Neuronal stem cell (in vitro differentiated cells): ENCODE measurements around the gene NECTIN4.
A peak's percentile ranks its signal among the peaks of the same experiment; 100 is the strongest.

Source experiments
- DNase-seq: peaks from one replicate; pipeline ENCODE4 v3.0.0-alpha.2; 2013; ENCODE audit warnings: low spot score
- H2AFZ ChIP-seq: one replicate; pipeline ENCODE4 v1.6.1; 2013; ENCODE audit warnings: mild to moderate bottlenecking, low read length, inconsistent platforms
- H2AK5ac ChIP-seq: 2 replicates; pipeline ENCODE4 v1.6.1; 2013; ENCODE audit warnings: low read depth, mild to moderate bottlenecking, inconsistent platforms, low read length, moderate library complexity, mixed read lengths
- H2BK120ac ChIP-seq: 2 replicates; pipeline ENCODE4 v1.6.1; 2013; ENCODE audit warnings: low read depth, mild to moderate bottlenecking, inconsistent platforms, low read length, moderate library complexity, mixed read lengths
- H2BK12ac ChIP-seq: one replicate; pipeline ENCODE4 v1.6.1; 2013; ENCODE audit warnings: low read length, inconsistent platforms
- H2BK15ac ChIP-seq: 2 replicates; pipeline ENCODE4 v1.6.1; 2013; ENCODE audit warnings: mild to moderate bottlenecking, low read length, inconsistent platforms, mixed read lengths
- H2BK5ac ChIP-seq: one replicate; pipeline ENCODE4 v1.6.1; 2013; ENCODE audit warnings: inconsistent platforms, mild to moderate bottlenecking, low read length, moderate library complexity
- H3K14ac ChIP-seq: one replicate; pipeline ENCODE4 v1.6.1; 2013; ENCODE audit warnings: low read length, inconsistent platforms
- H3K18ac ChIP-seq: 2 replicates; pipeline ENCODE4 v1.6.1; 2013; ENCODE audit warnings: low read length, inconsistent platforms
- H3K23ac ChIP-seq: 2 replicates; pipeline ENCODE4 v1.6.1; 2013; ENCODE audit warnings: low read depth, mild to moderate bottlenecking, mixed read lengths, low read length, inconsistent platforms; ENCODE audit not compliant: poor library complexity
- H3K27ac ChIP-seq: replicated peaks from 3 replicates; pipeline ENCODE4 v1.5.1; 2013; ENCODE audit warnings: low read length, inconsistent platforms
- H3K27me3 ChIP-seq, 3 experiments: 2 replicates each; pipeline ENCODE4 v1.6.1; 2013; ENCODE audit warnings: low read length in 3 of 3, mild to moderate bottlenecking in 2 of 3, inconsistent platforms in 1 of 3, low read depth in 1 of 3, mixed read lengths in 1 of 3, moderate library complexity in 1 of 3; ENCODE audit not compliant: control insufficient read depth in 3 of 3, insufficient read depth in 3 of 3
- H3K36me3 ChIP-seq, 2 donors: replicated peaks in 1 of 2; 2 replicates each; pipeline ENCODE4 v1.6.1; 2013; ENCODE audit warnings: low read length in 2 of 2; ENCODE audit not compliant: control insufficient read depth in 2 of 2, insufficient read depth in 2 of 2
- H3K4ac ChIP-seq: 2 replicates; pipeline ENCODE4 v1.6.1; 2013; ENCODE audit warnings: inconsistent platforms, mild to moderate bottlenecking, low read length, moderate library complexity
- H3K4me1 ChIP-seq, 2 donors: 1 replicate in 1 of 2; 2 replicates in 1 of 2; pipeline ENCODE4 v1.6.1; 2013; ENCODE audit warnings: low read length in 2 of 2, low read depth in 1 of 2; ENCODE audit not compliant: control insufficient read depth in 2 of 2, insufficient read depth in 1 of 2
- H3K4me2 ChIP-seq: one replicate; pipeline ENCODE4 v1.6.1; 2013; ENCODE audit warnings: mild to moderate bottlenecking, low read length, inconsistent platforms; ENCODE audit not compliant: insufficient read depth, poor library complexity, severe bottlenecking
- H3K4me3 ChIP-seq, 2 donors: 2 replicates each; pipeline ENCODE4 v1.5.1; 2013; ENCODE audit warnings: low read length in 2 of 2, mild to moderate bottlenecking in 2 of 2, inconsistent platforms in 1 of 2, moderate library complexity in 1 of 2
- H3K79me1 ChIP-seq: one replicate; pipeline ENCODE4 v1.6.1; 2013; ENCODE audit warnings: low read depth, mild to moderate bottlenecking, inconsistent platforms, low read length, moderate library complexity
- H3K9ac ChIP-seq: one replicate; pipeline ENCODE4 v1.6.1; 2013; ENCODE audit warnings: mild to moderate bottlenecking, low read depth, low read length, inconsistent platforms; ENCODE audit not compliant: poor library complexity
- H3K9me3 ChIP-seq, 2 donors: replicated peaks in 1 of 2; 2 replicates each; pipeline versions ENCODE3 to v1.6.1; 2013; ENCODE audit warnings: low read length in 2 of 2, mild to moderate bottlenecking in 2 of 2, inconsistent platforms in 1 of 2, low read depth in 1 of 2, mixed read lengths in 1 of 2, moderate library complexity in 1 of 2; ENCODE audit not compliant: control insufficient read depth in 2 of 2, insufficient read depth in 1 of 2
- H4K8ac ChIP-seq: one replicate; pipeline ENCODE4 v1.6.1; 2013; ENCODE audit warnings: low read depth, mild to moderate bottlenecking, inconsistent platforms, low read length, moderate library complexity
- H4K91ac ChIP-seq: one replicate; pipeline ENCODE4 v1.6.1; 2013; ENCODE audit warnings: low read length, low read depth, mild to moderate bottlenecking, inconsistent platforms; ENCODE audit not compliant: poor library complexity
- WGBS, 2 donors: extraction: QIAGEN DNeasy Blood & Tissue Kit; methylation state at CpG; one replicate each; pipeline ENCODE4 v1.1.7; 2013; ENCODE audit warnings: missing lambda C conversion rate in 2 of 2, mixed read lengths in 1 of 2; ENCODE audit not compliant: insufficient read length in 2 of 2, insufficient replicate concordance in 1 of 2; ENCODE audit errors: extremely low coverage in 2 of 2; 5-methylcytosine and 5-hydroxymethylcytosine counted together

NECTIN4 gene

GRCh38 chr1:161086457-161086856 is 2.9 kb downstream of the NECTIN4 start:
- Histone ChIP-seq H3K14ac (no peak overlapping the region), H3K4me1 (peaks cover 0 to 2% of the 10 kb centered on the region in 2 donors), H3K23ac (no peak overlapping the region), H3K79me1 (no peaks in the 10 kb centered on the region), H2BK12ac (no peak overlapping the region), H2AFZ (no peak overlapping the region), H3K9me3 (no peaks in the 10 kb centered on the region), H3K4me2 (no peak overlapping the region), H3K9ac (no peak overlapping the region), H2AK5ac (peak overlapping the region; percentile 35), H4K91ac (no peak overlapping the region), H3K27me3 (peaks cover 0 to 47% (median 0%) of the 10 kb centered on the region in 3 experiments), H3K4ac (no peak overlapping the region), H3K4me3 (no peak overlapping the region), H2BK5ac (no peak overlapping the region), H2BK120ac (no peak overlapping the region), H3K18ac (no peak overlapping the region), H3K27ac (no peak overlapping the region), H4K8ac (no peak overlapping the region), H3K36me3 (no peaks in the 10 kb centered on the region), H2BK15ac (no peak overlapping the region)
- no peak for DNase-seq
- no CpG with 5 or more reads among the region's 4 CpGs for WGBS, 2 donors

GRCh38 chr1:161085165-161085564 is 4.2 kb downstream of the NECTIN4 start:
- Histone ChIP-seq H3K4me1 (peaks cover 3 to 6% of the 10 kb centered on the region in 2 donors), H3K4ac (no peak overlapping the region), H2AK5ac (no peak overlapping the region), H2BK15ac (no peak overlapping the region), H3K9ac (no peak overlapping the region), H2BK120ac (no peak overlapping the region), H3K36me3 (no peaks in the 10 kb centered on the region), H3K4me2 (no peak overlapping the region), H4K8ac (no peak overlapping the region), H3K4me3 (no peak overlapping the region), H2BK5ac (no peak overlapping the region), H3K27ac (no peak overlapping the region), H2AFZ (no peak overlapping the region), H3K14ac (no peak overlapping the region), H3K23ac (no peak overlapping the region), H3K18ac (no peak overlapping the region), H4K91ac (no peak overlapping the region), H3K9me3 (no peaks in the 10 kb centered on the region), H3K27me3 (peaks cover 0 to 39% (median 0%) of the 10 kb centered on the region in 3 experiments), H2BK12ac (no peak overlapping the region), H3K79me1 (no peaks in the 10 kb centered on the region)
- no CpG with 5 or more reads among the region's 2 CpGs for WGBS, 2 donors
- no peak for DNase-seq

- no peak overlapping the region for H3K18ac ChIP-seq
- H4K8ac ChIP-seq: no peak overlapping the region
- no peak overlapping the region for H2AK5ac ChIP-seq
- H3K4ac ChIP-seq: no peak overlapping the region
- H3K9me3 ChIP-seq: no peaks in the 10 kb centered on the region
- no peaks in the 10 kb centered on the region for H3K36me3 ChIP-seq
- no peak overlapping the region for H2BK120ac ChIP-seq
- no peak overlapping the region for H3K27ac ChIP-seq
- no peak overlapping the region for H2AFZ ChIP-seq
- no peak overlapping the region for H3K9ac ChIP-seq
- no peak overlapping the region for H2BK15ac ChIP-seq
- no CpG with 5 or more reads among the region's 1 CpG for WGBS, 2 donors
- peaks cover 0 to 35% (median 0%) of the 10 kb centered on the region in 3 experiments for H3K27me3 ChIP-seq
- no peak overlapping the region for H2BK12ac ChIP-seq
- no peak overlapping the region for H3K4me3 ChIP-seq
- peaks cover 4 to 6% of the 10 kb centered on the region in 2 donors for H3K4me1 ChIP-seq
- H3K14ac ChIP-seq: no peak overlapping the region
- no peak overlapping the region for H3K23ac ChIP-seq
- DNase-seq: no peak
- H2BK5ac ChIP-seq: no peak overlapping the region
- H4K91ac ChIP-seq: no peak overlapping the region
- no peak overlapping the region for H3K4me2 ChIP-seq
- no peaks in the 10 kb centered on the region for H3K79me1 ChIP-seq
Measured at GRCh38 chr1:161084597-161084988, 4.8 kb downstream of the NECTIN4 start.

- no peak overlapping the region for H3K4me2 ChIP-seq
- no peak overlapping the region for H3K4ac ChIP-seq
- no peak overlapping the region for H3K9ac ChIP-seq
- H2BK5ac ChIP-seq: no peak overlapping the region
- no peak for DNase-seq
- no peak overlapping the region for H3K23ac ChIP-seq
- H3K27ac ChIP-seq: no peak overlapping the region
- no peak overlapping the region for H3K4me3 ChIP-seq
- peak overlapping the region; percentile 74 for H2AK5ac ChIP-seq
- H2BK12ac ChIP-seq: no peak overlapping the region
- H3K79me1 ChIP-seq: no peaks in the 10 kb centered on the region
- H2AFZ ChIP-seq: no peak overlapping the region
- H3K18ac ChIP-seq: peak overlapping the region; percentile 16
- H3K4me1 ChIP-seq: peaks cover 4 to 6% of the 10 kb centered on the region in 2 donors
- no peaks in the 10 kb centered on the region for H3K9me3 ChIP-seq
- H3K27me3 ChIP-seq: peaks cover 0 to 31% (median 0%) of the 10 kb centered on the region in 3 experiments
- H4K91ac ChIP-seq: no peak overlapping the region
- H3K36me3 ChIP-seq: no peaks in the 10 kb centered on the region
- no peak overlapping the region for H3K14ac ChIP-seq
- WGBS, 2 donors: 100% methylated on average over 1 of the region's 10 CpGs; no CpG with 5 or more reads in 1 of the 2 donors
- H2BK120ac ChIP-seq: no peak overlapping the region
- H4K8ac ChIP-seq: no peak overlapping the region
- no peak overlapping the region for H2BK15ac ChIP-seq
Measured at GRCh38 chr1:161083748-161084596, 5.4 kb downstream of the NECTIN4 start.
